NOMO-1 treated with DMSO at 0.1 percent for 48 hours (cell line): ENCODE measurements around the gene SYNPO2.
"Not testable (repeated sequence)": the region's sequence is repeated elsewhere in the genome, so short reads cannot be mapped to it uniquely, and the experiment has no call there.

ENCODE experiments used
- DNase-seq: peaks from one replicate; lab custom pipeline; 2025; ENCODE audit not compliant: unreplicated experiment; lab: John Stamatoyannopoulos, UW

SYNPO2 gene

GRCh38 chr4:118878507-118878906, 10.1 kb upstream of the SYNPO2 start:
- DNase-seq = not testable (repeated sequence)

GRCh38 chr4:118879409-118879808, 9.2 kb upstream of the SYNPO2 start:
- DNase-seq = no peak

DNA sequence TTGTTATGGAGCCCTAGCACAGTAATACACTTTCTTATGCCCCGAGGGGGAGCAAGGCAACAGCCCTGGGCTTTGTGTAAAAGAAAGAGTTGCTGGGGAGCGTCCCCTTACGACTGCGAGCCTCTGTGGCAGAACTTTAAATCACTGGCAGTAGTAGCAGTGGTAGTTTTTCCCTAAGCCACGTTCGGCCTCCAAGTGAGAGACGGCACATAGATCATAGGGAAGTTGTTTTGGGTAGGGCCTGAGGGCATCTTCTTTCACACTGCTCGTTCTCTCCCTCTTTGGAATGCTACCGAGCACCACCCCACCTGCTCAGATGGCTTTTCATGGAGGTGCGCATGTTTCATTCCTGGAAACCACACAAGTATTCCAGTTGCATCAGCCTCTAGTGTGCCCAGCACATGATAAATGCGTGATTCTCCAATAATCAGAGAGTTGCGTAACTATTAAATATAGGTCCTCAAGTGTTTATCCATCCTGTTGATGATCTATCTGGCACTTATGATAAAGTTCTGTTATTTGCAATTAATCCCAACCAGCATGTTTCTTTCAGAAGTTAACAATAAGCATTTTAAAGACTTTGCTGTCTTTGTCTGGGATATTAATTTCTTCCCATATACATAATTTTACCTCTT, 7.0 kb upstream of the SYNPO2 start:
- DNase-seq = no peak

GRCh38 chr4:118883861-118884260, 4.8 kb upstream of the SYNPO2 start:
- DNase-seq = no peak

- no peak for DNase-seq
Measured at GRCh38 chr4:118884716-118885115, 3.9 kb upstream of the SYNPO2 start.

- no peak for DNase-seq
Measured at GRCh38 chr4:118889312-118889691, 648 bp downstream of the SYNPO2 start.

DNA sequence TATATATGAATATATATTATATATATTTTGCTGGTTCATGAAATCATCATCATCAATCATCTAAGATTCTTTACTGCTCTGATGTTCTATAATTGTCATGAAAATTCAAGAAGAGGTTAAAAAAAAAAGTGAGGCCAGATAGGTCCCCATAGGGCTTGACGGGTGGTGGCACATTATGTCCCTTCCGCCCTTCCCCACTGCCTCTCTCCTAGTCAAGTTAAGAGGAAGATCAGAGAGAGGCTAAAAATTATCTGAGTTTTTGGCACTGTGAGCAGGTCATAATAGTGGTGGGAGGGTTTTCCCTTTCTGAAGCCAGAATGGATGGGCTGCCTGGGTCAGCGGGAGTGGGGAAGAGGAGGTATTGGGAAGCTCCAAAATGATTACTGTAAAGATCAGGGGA, 5.4 kb downstream of the SYNPO2 start:
- DNase-seq = no peak

DNA sequence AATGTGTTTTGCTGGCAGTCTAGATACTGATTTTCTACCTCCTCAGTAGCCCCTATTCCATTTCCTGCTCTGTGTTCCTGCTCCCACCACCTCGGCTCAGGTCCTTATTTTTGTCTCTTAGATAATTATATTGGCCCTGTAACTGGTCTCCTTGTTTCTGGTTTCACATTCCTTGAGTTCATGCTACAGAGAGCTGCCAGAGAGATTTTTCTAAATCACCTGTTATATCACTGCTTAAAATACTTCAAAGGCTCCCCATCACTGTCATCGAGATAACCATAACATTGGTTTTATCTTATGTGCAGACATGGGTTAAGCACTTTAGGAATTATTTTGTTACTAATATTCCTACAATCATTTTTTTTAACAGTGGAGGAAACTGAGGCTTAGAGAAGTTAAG, 9.6 kb downstream of the SYNPO2 start:
- no peak for DNase-seq

DNA sequence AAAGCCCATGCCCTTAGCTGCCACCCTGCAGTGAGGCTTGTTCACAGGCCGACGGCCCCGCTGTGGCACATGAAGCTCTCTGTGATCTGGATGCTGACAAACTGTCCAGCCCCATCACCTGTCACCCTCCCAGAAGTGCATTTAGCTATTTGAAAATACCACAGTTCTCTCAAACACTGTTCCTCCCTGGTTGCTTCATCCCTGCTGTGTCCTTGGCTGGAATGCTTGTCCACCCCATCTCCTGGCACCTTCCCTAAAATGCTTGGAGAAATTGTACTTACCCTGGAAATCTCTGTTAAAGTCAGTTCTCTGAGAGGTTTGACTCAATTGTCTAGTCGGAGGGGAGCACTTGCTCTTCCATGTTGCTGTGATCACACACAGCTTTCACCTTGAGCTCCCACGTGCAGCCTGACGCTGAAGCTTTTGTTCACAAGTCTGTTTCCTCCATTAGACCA, 10.1 kb downstream of the SYNPO2 start:
- no peak for DNase-seq

DNA sequence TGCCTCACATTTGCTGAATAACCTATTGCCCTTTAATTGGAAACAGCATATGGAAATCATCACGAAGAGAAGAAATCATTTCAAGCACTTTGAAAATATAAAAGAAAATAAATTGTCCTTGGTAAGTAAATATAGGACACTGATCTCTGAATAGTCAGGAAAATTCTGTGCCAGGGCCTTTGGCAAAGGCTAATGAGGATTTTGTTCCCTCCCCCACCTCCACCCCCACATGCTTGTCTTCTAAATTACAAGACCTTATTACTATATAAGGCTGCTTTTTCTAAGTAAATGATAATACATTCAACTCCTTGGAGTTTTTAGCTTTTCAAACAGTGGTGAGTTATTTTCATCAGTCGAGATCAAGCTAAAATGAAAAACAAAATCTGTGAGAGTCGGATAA, 15.8 kb downstream of the SYNPO2 start:
- DNase-seq = no peak

DNA sequence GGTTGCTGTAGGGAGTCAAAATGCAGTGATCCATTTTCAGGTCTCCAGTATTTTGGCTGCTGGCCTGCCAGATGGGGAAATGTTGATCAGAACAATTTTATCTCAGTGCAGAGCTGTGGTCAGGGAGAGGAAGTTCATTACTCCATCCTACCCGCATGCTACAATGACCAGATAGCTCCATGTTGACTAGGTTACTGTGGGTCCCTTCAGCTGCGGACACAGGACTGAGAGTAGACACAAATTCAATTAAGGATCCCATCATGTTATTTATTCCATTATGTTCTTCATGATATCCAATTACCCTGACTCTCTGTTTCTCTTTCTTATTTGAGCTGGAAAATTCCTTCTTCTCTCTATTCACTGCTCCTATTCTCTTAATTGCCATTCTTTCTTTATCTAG, 16.3 kb downstream of the SYNPO2 start:
- peak; percentile 78 for DNase-seq

- peak; percentile 55 for DNase-seq
Measured at GRCh38 chr4:118905566-118905965, 16.9 kb downstream of the SYNPO2 start.

GRCh38 chr4:118909173-118909956, 20.7 kb downstream of the SYNPO2 start:
- DNase-seq = no peak

DNA sequence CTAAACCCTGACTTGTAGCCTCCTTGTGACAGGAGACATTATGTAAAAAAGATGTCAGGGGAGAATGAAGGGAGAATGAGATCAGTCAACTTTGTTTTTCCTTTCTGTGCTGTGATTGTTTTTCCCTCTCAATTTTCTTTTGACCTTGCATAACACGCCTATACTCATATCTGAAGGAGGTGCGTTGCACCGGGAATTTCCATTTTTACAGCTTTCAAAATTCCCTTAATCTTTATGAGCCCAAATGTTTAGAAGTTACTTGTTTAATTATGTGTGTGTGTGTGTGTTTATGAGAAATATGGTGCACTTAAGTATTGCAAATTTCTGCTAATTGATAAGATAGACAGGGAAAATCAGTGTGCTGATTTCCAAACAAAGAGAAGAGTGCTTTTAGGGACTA, 21.6 kb downstream of the SYNPO2 start:
- DNase-seq = no peak

- DNase-seq = no peak
Measured at GRCh38 chr4:118911238-118911703, 22.6 kb downstream of the SYNPO2 start.

DNA sequence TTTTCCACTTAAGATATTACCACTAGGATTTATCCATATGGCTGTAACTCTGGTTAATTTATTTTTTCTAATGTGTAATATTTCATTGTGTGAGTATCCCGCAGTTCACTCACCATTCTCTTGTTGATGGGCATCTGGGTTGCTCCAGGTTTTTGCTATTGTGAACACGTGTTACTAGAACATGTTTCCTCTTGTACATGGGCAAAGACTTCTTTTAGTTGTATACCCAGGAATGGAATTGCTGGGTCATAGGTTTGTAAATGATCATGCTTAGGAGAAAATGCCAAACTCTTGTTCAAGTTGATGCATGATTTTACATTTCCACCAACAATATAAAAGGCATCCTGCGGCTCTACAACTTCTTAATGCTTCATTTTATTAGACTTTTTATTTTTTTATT, 26.8 kb downstream of the SYNPO2 start:
- DNase-seq = no peak

GRCh38 chr4:118916691-118917289, 28.1 kb downstream of the SYNPO2 start:
- DNase-seq = no peak

DNA sequence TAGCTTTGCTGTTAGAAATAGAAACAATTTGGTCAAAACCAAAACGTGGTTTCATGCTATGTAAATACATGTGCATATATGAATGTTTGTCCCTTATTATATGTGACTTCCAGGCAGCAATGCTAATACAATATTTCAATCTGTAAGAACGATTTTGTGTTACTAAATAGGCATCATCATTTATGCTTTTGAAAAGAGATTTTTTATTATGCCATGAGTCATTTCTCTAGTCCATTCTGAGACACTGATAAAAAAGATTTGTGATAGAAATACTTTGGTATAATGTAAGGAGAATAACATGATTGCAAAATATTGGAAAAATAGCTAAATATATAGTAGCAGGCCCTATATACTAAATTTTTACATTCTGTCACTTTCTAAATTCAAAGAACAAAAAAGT, 28.9 kb downstream of the SYNPO2 start:
- no peak for DNase-seq

DNA sequence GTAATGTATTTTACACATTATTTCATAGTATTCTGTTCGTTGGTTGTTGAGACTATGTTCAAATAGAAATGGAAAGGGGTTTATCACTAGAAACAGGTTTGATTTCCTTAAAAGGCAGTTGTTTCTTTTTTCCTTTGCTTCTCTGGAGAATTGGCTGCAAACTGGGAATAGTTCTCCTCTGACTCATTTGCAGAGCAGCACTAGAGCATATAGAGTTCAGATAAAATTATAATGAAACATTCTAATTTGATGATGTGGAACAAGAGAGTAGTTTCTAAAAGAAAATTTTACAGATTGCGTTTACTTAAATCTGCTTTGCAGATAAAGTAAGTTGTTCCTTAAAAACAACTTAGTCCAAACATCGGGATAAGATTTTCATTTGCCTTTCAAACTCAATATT, 29.7 kb downstream of the SYNPO2 start:
- no peak for DNase-seq

- DNase-seq = no peak
Measured at GRCh38 chr4:118920247-118920646, 31.6 kb downstream of the SYNPO2 start.

GRCh38 chr4:118921786-118922185, 33.1 kb downstream of the SYNPO2 start:
- no peak for DNase-seq

GRCh38 chr4:118923891-118924290, 35.2 kb downstream of the SYNPO2 start:
- DNase-seq = no peak
